Stimulated activated naive CD8-positive, alpha-beta T cell treated with anti-CD3 and anti-CD28 coated beads, Interleukin-15, Interleukin-2, amounts not matched to agents 100 ng/mL and 50 ng/mL, for 24 hours (primary cell): ENCODE data around the gene BTRC.
"Not testable (repeated sequence)": the region's sequence is repeated elsewhere in the genome, so short reads cannot be mapped to it uniquely, and the experiment has no call there.

Source experiments
- H3K27ac Mint-ChIP-seq: one replicate; pipeline ENCODE4 v1.8.0; 2021; ENCODE audit warnings: mild to moderate bottlenecking, mixed read lengths
- H3K27me3 Mint-ChIP-seq: one replicate; pipeline ENCODE4 v1.8.0; 2021; ENCODE audit warnings: mixed read lengths
- H3K36me3 Mint-ChIP-seq: one replicate; pipeline ENCODE4 v1.8.0; 2021; ENCODE audit warnings: low read depth, mixed read lengths
- H3K4me1 Mint-ChIP-seq: one replicate; pipeline ENCODE4 v1.8.0; 2021; ENCODE audit warnings: low read depth, mixed read lengths
- H3K4me3 Mint-ChIP-seq: one replicate; pipeline ENCODE4 v1.8.0; 2021; ENCODE audit warnings: mild to moderate bottlenecking, mixed read lengths
- H3K9me3 Mint-ChIP-seq: one replicate; pipeline ENCODE4 v1.8.0; 2021; ENCODE audit warnings: mixed read lengths

Gene BTRC

GRCh38 chr10:101360090-101360489, 6.1 kb downstream of the BTRC start:
- not testable (repeated sequence) for H3K27me3 Mint-ChIP-seq, H3K27ac Mint-ChIP-seq, H3K36me3 Mint-ChIP-seq, H3K4me3 Mint-ChIP-seq, H3K9me3 Mint-ChIP-seq
- peaks cover 16% of the 10 kb centered on the region for H3K4me1 Mint-ChIP-seq

GRCh38 chr10:101360841-101361240, 6.9 kb downstream of the BTRC start:
- H3K9me3 Mint-ChIP-seq, H3K4me1 Mint-ChIP-seq, H3K27ac Mint-ChIP-seq, H3K4me3 Mint-ChIP-seq, H3K36me3 Mint-ChIP-seq, H3K27me3 Mint-ChIP-seq: not testable (repeated sequence)

GRCh38 chr10:101363850-101364400, 10.0 kb downstream of the BTRC start:
- H3K27ac Mint-ChIP-seq, result no peak overlapping the region
- no peak overlapping the region for H3K4me3 Mint-ChIP-seq
- peaks cover 13% of the 10 kb centered on the region for H3K4me1 Mint-ChIP-seq
- no peaks in the 10 kb centered on the region for H3K9me3 Mint-ChIP-seq
- H3K27me3 Mint-ChIP-seq, result no peaks in the 10 kb centered on the region
- H3K36me3 Mint-ChIP-seq, result peaks cover 24% of the 10 kb centered on the region

- Mint-ChIP-seq H3K4me3 (no peak overlapping the region), H3K36me3 (peaks cover 32% of the 10 kb centered on the region), H3K9me3 (no peaks in the 10 kb centered on the region), H3K4me1 (peaks cover 13% of the 10 kb centered on the region), H3K27me3 (no peaks in the 10 kb centered on the region), H3K27ac (no peak overlapping the region)
Measured at GRCh38 chr10:101364721-101365120, 10.8 kb downstream of the BTRC start.

- no peaks in the 10 kb centered on the region for H3K9me3 Mint-ChIP-seq
Measured at GRCh38 chr10:101367569-101368453, 13.8 kb downstream of the BTRC start.

GRCh38 chr10:101373063-101373462, 19.1 kb downstream of the BTRC start:
- no peaks in the 10 kb centered on the region for H3K27me3 Mint-ChIP-seq
- peaks cover 48% of the 10 kb centered on the region for H3K36me3 Mint-ChIP-seq
- no peak overlapping the region for H3K4me3 Mint-ChIP-seq
- peaks cover 9% of the 10 kb centered on the region for H3K4me1 Mint-ChIP-seq
- no peaks in the 10 kb centered on the region for H3K9me3 Mint-ChIP-seq
- H3K27ac Mint-ChIP-seq, result no peak overlapping the region

More at GRCh38 chr10:101367569-101368453, 13.8 kb downstream of the BTRC start:
- peaks cover 13% of the 10 kb centered on the region for H3K4me1 Mint-ChIP-seq
- peak overlapping the region; percentile 7 for H3K4me3 Mint-ChIP-seq
- peaks cover 40% of the 10 kb centered on the region for H3K36me3 Mint-ChIP-seq
- no peaks in the 10 kb centered on the region for H3K27me3 Mint-ChIP-seq
- H3K27ac Mint-ChIP-seq, result peak overlapping the region; percentile 65

- not testable (repeated sequence) for H3K4me1 Mint-ChIP-seq, H3K27me3 Mint-ChIP-seq, H3K4me3 Mint-ChIP-seq, H3K9me3 Mint-ChIP-seq, H3K27ac Mint-ChIP-seq
- peaks cover 41% of the 10 kb centered on the region for H3K36me3 Mint-ChIP-seq
Measured at GRCh38 chr10:101373993-101374392, 20.0 kb downstream of the BTRC start.

GRCh38 chr10:101375076-101375475, 21.1 kb downstream of the BTRC start:
- Mint-ChIP-seq H3K27ac (no peak overlapping the region), H3K9me3 (no peaks in the 10 kb centered on the region), H3K4me1 (peaks cover 14% of the 10 kb centered on the region)

GRCh38 chr10:101379663-101380352, 25.8 kb downstream of the BTRC start:
- Mint-ChIP-seq H3K4me3 (no peak overlapping the region), H3K36me3 (peaks cover 6% of the 10 kb centered on the region), H3K27ac (no peak overlapping the region), H3K27me3 (no peaks in the 10 kb centered on the region), H3K9me3 (no peaks in the 10 kb centered on the region), H3K4me1 (peaks cover 27% of the 10 kb centered on the region)

More at GRCh38 chr10:101375076-101375475, 21.1 kb downstream of the BTRC start:
- Mint-ChIP-seq H3K4me3 (no peak overlapping the region), H3K27me3 (no peaks in the 10 kb centered on the region), H3K36me3 (peaks cover 31% of the 10 kb centered on the region)

GRCh38 chr10:101380353-101381017, 26.5 kb downstream of the BTRC start:
- Mint-ChIP-seq H3K27ac (peak overlapping the region; percentile 76), H3K4me3 (peak overlapping the region; percentile 15), H3K4me1 (peaks cover 22% of the 10 kb centered on the region), H3K36me3 (peaks cover 4% of the 10 kb centered on the region), H3K27me3 (no peaks in the 10 kb centered on the region), H3K9me3 (no peaks in the 10 kb centered on the region)

GRCh38 chr10:101385866-101386658, 32.1 kb downstream of the BTRC start:
- H3K27me3 Mint-ChIP-seq, result no peaks in the 10 kb centered on the region
- H3K27ac Mint-ChIP-seq, result no peak overlapping the region

GRCh38 chr10:101386659-101387259, 32.8 kb downstream of the BTRC start:
- peaks cover 11% of the 10 kb centered on the region for H3K36me3 Mint-ChIP-seq
- no peaks in the 10 kb centered on the region for H3K27me3 Mint-ChIP-seq
- H3K4me1 Mint-ChIP-seq, result no peaks in the 10 kb centered on the region
- no peak overlapping the region for H3K27ac Mint-ChIP-seq
- no peak overlapping the region for H3K4me3 Mint-ChIP-seq
- no peaks in the 10 kb centered on the region for H3K9me3 Mint-ChIP-seq

More at GRCh38 chr10:101385866-101386658, 32.1 kb downstream of the BTRC start:
- peaks cover 11% of the 10 kb centered on the region for H3K36me3 Mint-ChIP-seq
- peaks cover 6% of the 10 kb centered on the region for H3K4me1 Mint-ChIP-seq
- H3K4me3 Mint-ChIP-seq, result no peak overlapping the region
- H3K9me3 Mint-ChIP-seq, result no peaks in the 10 kb centered on the region

GRCh38 chr10:101388676-101389276, 34.8 kb downstream of the BTRC start:
- no peak overlapping the region for H3K4me3 Mint-ChIP-seq
- H3K36me3 Mint-ChIP-seq, result peaks cover 11% of the 10 kb centered on the region
- H3K4me1 Mint-ChIP-seq, result peaks cover 5% of the 10 kb centered on the region
- H3K27ac Mint-ChIP-seq, result no peak overlapping the region
- H3K9me3 Mint-ChIP-seq, result no peaks in the 10 kb centered on the region
- no peaks in the 10 kb centered on the region for H3K27me3 Mint-ChIP-seq
